ENCODE data around the gene PARP14. TPM values are rescaled to one million over a fixed set of nuclear protein-coding genes. Genes with fewer than 3 reads are reported as not detected.

The PARP14 gene
- total RNA-seq, 1 donor from 2014 or later, result 11.7 TPM

- intact Hi-C loops (cut with micrococcal nuclease), result no loop called here
- Histone ChIP-seq H3K4me3 (no peak overlapping the region), H3K4me1 (peaks cover 10% of the 10 kb centered on the region), H3K9me3 (replicated peaks) (no peaks in the 10 kb centered on the region), H3K27ac (replicated peaks) (no peak overlapping the region), H3K36me3 (peaks cover 43% of the 10 kb centered on the region), H3K27me3 (ENCODE audit: low read depth) (no peaks in the 10 kb centered on the region)
- TF ChIP-seq CTCF (IDR thresholded peaks at IDR 0.05; ENCODE audit: borderline replicate concordance), result no peak
- DNase-seq, result no peak
These were observed 8.4 kb downstream of the PARP14 start for GRCh38 chr3:122688996-122689395.

- intact Hi-C loops (cut with micrococcal nuclease), result no loop called here
- Histone ChIP-seq H3K36me3 (peaks cover 49% of the 10 kb centered on the region), H3K4me3 (no peak overlapping the region), H3K27me3 (ENCODE audit: low read depth) (no peaks in the 10 kb centered on the region), H3K4me1 (peaks cover 9% of the 10 kb centered on the region), H3K27ac (replicated peaks) (no peak overlapping the region), H3K9me3 (replicated peaks) (no peaks in the 10 kb centered on the region)
- DNase-seq, result no peak
- no peak for TF ChIP-seq CTCF (IDR thresholded peaks at IDR 0.05; ENCODE audit: borderline replicate concordance)
These were observed 8.9 kb downstream of the PARP14 start for GRCh38 chr3:122689587-122689986.

- intact Hi-C loops (cut with micrococcal nuclease), result no loop called here
- TF ChIP-seq CTCF (IDR thresholded peaks at IDR 0.05; ENCODE audit: borderline replicate concordance), result no peak
- Histone ChIP-seq H3K9me3 (replicated peaks) (no peaks in the 10 kb centered on the region), H3K4me1 (peaks cover 9% of the 10 kb centered on the region), H3K4me3 (no peak overlapping the region), H3K36me3 (peaks cover 52% of the 10 kb centered on the region), H3K27me3 (ENCODE audit: low read depth) (no peaks in the 10 kb centered on the region), H3K27ac (replicated peaks) (no peak overlapping the region)
- no peak for DNase-seq
These were observed 9.5 kb downstream of the PARP14 start for GRCh38 chr3:122690096-122690495.

GRCh38 chr3:122691195-122691594 is 10.6 kb downstream of the PARP14 start:
- Histone ChIP-seq H3K4me3 (no peak overlapping the region), H3K36me3 (peaks cover 62% of the 10 kb centered on the region), H3K4me1 (peaks cover 9% of the 10 kb centered on the region), H3K27me3 (ENCODE audit: low read depth) (no peaks in the 10 kb centered on the region), H3K9me3 (replicated peaks) (no peaks in the 10 kb centered on the region), H3K27ac (replicated peaks) (no peak overlapping the region)
- no peak for DNase-seq
- intact Hi-C loops (cut with micrococcal nuclease), result no loop called here
- TF ChIP-seq CTCF (IDR thresholded peaks at IDR 0.05; ENCODE audit: borderline replicate concordance), result no peak

GRCh38 chr3:122692674-122693073 is 12.0 kb downstream of the PARP14 start:
- intact Hi-C loops (cut with micrococcal nuclease), result no loop called here
- Histone ChIP-seq H3K36me3 (peaks cover 76% of the 10 kb centered on the region), H3K9me3 (replicated peaks) (no peaks in the 10 kb centered on the region)

More at GRCh38 chr3:122692674-122693073, 12.0 kb downstream of the PARP14 start:
- H3K4me1 ChIP-seq, result no peaks in the 10 kb centered on the region
- no peak for DNase-seq
- no peaks in the 10 kb centered on the region for H3K27me3 ChIP-seq (ENCODE audit: low read depth)
- H3K27ac ChIP-seq (replicated peaks), result no peak overlapping the region
- no peak overlapping the region for H3K4me3 ChIP-seq
- no peak for TF ChIP-seq CTCF (IDR thresholded peaks at IDR 0.05; ENCODE audit: borderline replicate concordance)
